PC-9 (cell line): ENCODE results near the gene UBL4B.

Experiments
- CTCF ChIP-seq: fragments of 200-600 bp; sonication (generic); conservative IDR thresholded peaks from 2 replicates; pipeline ENCODE4 v1.6.1; 2017; ENCODE audit warnings: mixed run types, antibody characterized with exemption, mild to moderate bottlenecking, moderate library complexity
- EZH2 ChIP-seq: fragments of 200-600 bp; sonication (generic); IDR thresholded peaks from 2 replicates; pipeline ENCODE4 v1.8.0; 2017; ENCODE audit warnings: antibody characterized with exemption, low read depth

GRCh38 chr1:110082477-110082876 lies 29.8 kb upstream of the UBL4B start:
- no peak for TF ChIP-seq EZH2
- no peak for TF ChIP-seq CTCF
